ENCODE measurements around the gene CEP41.

GRCh38 chr7:130473289-130473688, 32.5 kb upstream of the CEP41 start:
- TF ChIP-seq, protein P1, sequence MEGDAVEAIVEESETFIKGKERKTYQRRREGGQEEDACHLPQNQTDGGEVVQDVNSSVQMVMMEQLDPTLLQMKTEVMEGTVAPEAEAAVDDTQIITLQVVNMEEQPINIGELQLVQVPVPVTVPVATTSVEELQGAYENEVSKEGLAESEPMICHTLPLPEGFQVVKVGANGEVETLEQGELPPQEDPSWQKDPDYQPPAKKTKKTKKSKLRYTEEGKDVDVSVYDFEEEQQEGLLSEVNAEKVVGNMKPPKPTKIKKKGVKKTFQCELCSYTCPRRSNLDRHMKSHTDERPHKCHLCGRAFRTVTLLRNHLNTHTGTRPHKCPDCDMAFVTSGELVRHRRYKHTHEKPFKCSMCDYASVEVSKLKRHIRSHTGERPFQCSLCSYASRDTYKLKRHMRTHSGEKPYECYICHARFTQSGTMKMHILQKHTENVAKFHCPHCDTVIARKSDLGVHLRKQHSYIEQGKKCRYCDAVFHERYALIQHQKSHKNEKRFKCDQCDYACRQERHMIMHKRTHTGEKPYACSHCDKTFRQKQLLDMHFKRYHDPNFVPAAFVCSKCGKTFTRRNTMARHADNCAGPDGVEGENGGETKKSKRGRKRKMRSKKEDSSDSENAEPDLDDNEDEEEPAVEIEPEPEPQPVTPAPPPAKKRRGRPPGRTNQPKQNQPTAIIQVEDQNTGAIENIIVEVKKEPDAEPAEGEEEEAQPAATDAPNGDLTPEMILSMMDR (IDR thresholded peaks at IDR 0.05), result no peak
- TF ChIP-seq EP300 (IDR thresholded peaks at IDR 0.05) (no peak), POLR2A (IDR thresholded peaks at IDR 0.05) (no peak), POLR2AphosphoS5 (IDR thresholded peaks at IDR 0.05) (no peak)

All from sigmoid colon (tissue), 4 donors.